HUES64 (cell line): ENCODE measurements around the gene MCAM.
A peak's percentile ranks its signal among the peaks of the same experiment; 100 is the strongest.

Experiments
- H3K27ac ChIP-seq: 2 replicates; pipeline ENCODE4 v1.7.0; 2013; ENCODE audit warnings: low read depth, low read length, inconsistent platforms
- H3K27me3 ChIP-seq: 2 replicates; pipeline ENCODE4 v1.6.1; 2013; ENCODE audit warnings: mild to moderate bottlenecking, low read length; ENCODE audit not compliant: insufficient read depth
- H3K36me3 ChIP-seq: 2 replicates; pipeline ENCODE4 v1.6.1; 2013; ENCODE audit warnings: mild to moderate bottlenecking, low read length; ENCODE audit not compliant: insufficient read depth
- H3K4me1 ChIP-seq: 2 replicates; pipeline ENCODE4 v1.6.1; 2013; ENCODE audit warnings: mild to moderate bottlenecking, low read length, moderate library complexity; ENCODE audit not compliant: insufficient read depth
- H3K4me3 ChIP-seq: 2 replicates; pipeline ENCODE4 v1.5.1; 2013; ENCODE audit warnings: mild to moderate bottlenecking, low read length, moderate library complexity
- H3K9ac ChIP-seq: 2 replicates; pipeline ENCODE4 v1.6.1; 2013; ENCODE audit warnings: mild to moderate bottlenecking, low read depth, low read length
- H3K9me3 ChIP-seq: 2 replicates; pipeline ENCODE4 v1.6.1; 2013; ENCODE audit warnings: low read depth, low read length; ENCODE audit not compliant: insufficient read depth
- WGBS: fragments of 150-250, 120-280 bp; methylation state at CpG from one replicate; pipeline ENCODE4 v1.1.7; 2013; ENCODE audit warnings: missing lambda C conversion rate; 5-methylcytosine and 5-hydroxymethylcytosine counted together

Gene MCAM

GRCh38 chr11:119336744-119337469, 20.0 kb upstream of the MCAM start:
- Histone ChIP-seq H3K4me3 (peak overlapping the region; percentile 59), H3K36me3 (peaks cover 11% of the 10 kb centered on the region), H3K9ac (peak overlapping the region; percentile 54), H3K4me1 (peaks cover 34% of the 10 kb centered on the region), H3K27ac (peak overlapping the region; percentile 86; the same call in 1 of the 2 replicates), H3K27me3 (peaks cover 32% of the 10 kb centered on the region), H3K9me3 (no peaks in the 10 kb centered on the region)
- WGBS = 89% methylated on average over 9 of the region's 9 CpGs

GRCh38 chr11:119335655-119336543, 19.0 kb upstream of the MCAM start:
- Histone ChIP-seq H3K27ac (no peak overlapping the region), H3K27me3 (peaks cover 22% of the 10 kb centered on the region), H3K36me3 (peaks cover 11% of the 10 kb centered on the region), H3K9me3 (no peaks in the 10 kb centered on the region), H3K4me3 (peak overlapping the region; percentile 84), H3K4me1 (peaks cover 28% of the 10 kb centered on the region), H3K9ac (no peak overlapping the region)
- 91% methylated on average over 30 of the region's 30 CpGs for whole genome bisulfite sequencing

GRCh38 chr11:119335091-119335654, 18.2 kb upstream of the MCAM start:
- H3K27ac ChIP-seq = no peak overlapping the region
- H3K4me3 ChIP-seq = peak overlapping the region; percentile 84
- 83% methylated on average over 15 of the region's 15 CpGs for WGBS
- no peaks in the 10 kb centered on the region for H3K9me3 ChIP-seq
- H3K4me1 ChIP-seq = peaks cover 27% of the 10 kb centered on the region
- H3K36me3 ChIP-seq = peaks cover 11% of the 10 kb centered on the region
- H3K27me3 ChIP-seq = peaks cover 15% of the 10 kb centered on the region
- H3K9ac ChIP-seq = peak overlapping the region; percentile 84

- Histone ChIP-seq H3K4me1 (peaks cover 27% of the 10 kb centered on the region), H3K36me3 (peaks cover 11% of the 10 kb centered on the region), H3K9me3 (no peaks in the 10 kb centered on the region), H3K27me3 (peaks cover 7% of the 10 kb centered on the region), H3K27ac (peak within 1 kb of the TSS; percentile 87), H3K4me3 (peak within 1 kb of the TSS; percentile 84), H3K9ac (peak within 1 kb of the TSS; percentile 84)
- under 1% methylated on average over 54 of the region's 54 CpGs for WGBS
These were observed 17.4 kb upstream of the MCAM start, which contains the start of gene RNF26 for GRCh38 chr11:119334174-119334930. Gene RNF26 (plus strand): TSS chr11:119334527. CDS start chr11:119335123, 596 bp downstream.

GRCh38 chr11:119332111-119332765, 15.3 kb upstream of the MCAM start:
- H3K27me3 ChIP-seq = no peaks in the 10 kb centered on the region; the same call in 1 of the 2 replicates
- no peak overlapping the region for H3K27ac ChIP-seq
- H3K4me3 ChIP-seq = no peak overlapping the region
- H3K9ac ChIP-seq = no peak overlapping the region
- H3K4me1 ChIP-seq = peaks cover 11% of the 10 kb centered on the region; the same call in 1 of the 2 replicates
- 82% methylated on average over 4 of the region's 4 CpGs for WGBS
- peaks cover 11% of the 10 kb centered on the region for H3K36me3 ChIP-seq
- no peaks in the 10 kb centered on the region for H3K9me3 ChIP-seq

GRCh38 chr11:119330237-119330636, 13.3 kb upstream of the MCAM start:
- Histone ChIP-seq H3K27ac (no peak overlapping the region), H3K4me3 (no peak overlapping the region), H3K4me1 (peaks cover 4% of the 10 kb centered on the region; the same call in 1 of the 2 replicates), H3K9me3 (no peaks in the 10 kb centered on the region), H3K36me3 (no peaks in the 10 kb centered on the region), H3K9ac (no peak overlapping the region), H3K27me3 (no peaks in the 10 kb centered on the region; the same call in 1 of the 2 replicates)
- 78% methylated on average over 1 of the region's 1 CpG for whole genome bisulfite sequencing

GRCh38 chr11:119329320-119329719, 12.4 kb upstream of the MCAM start:
- Histone ChIP-seq H3K36me3 (no peaks in the 10 kb centered on the region), H3K9ac (no peak overlapping the region), H3K4me1 (no peaks in the 10 kb centered on the region), H3K27me3 (no peaks in the 10 kb centered on the region; the same call in 1 of the 2 replicates), H3K4me3 (no peak overlapping the region), H3K27ac (no peak overlapping the region), H3K9me3 (no peaks in the 10 kb centered on the region)
- WGBS = 89% methylated on average over 2 of the region's 2 CpGs

GRCh38 chr11:119324189-119324588, 7.3 kb upstream of the MCAM start:
- Histone ChIP-seq H3K27ac (no peak overlapping the region), H3K4me1 (peaks cover 17% of the 10 kb centered on the region), H3K9ac (no peak overlapping the region), H3K9me3 (no peaks in the 10 kb centered on the region), H3K36me3 (no peaks in the 10 kb centered on the region), H3K4me3 (no peak overlapping the region), H3K27me3 (no peaks in the 10 kb centered on the region; the same call in 1 of the 2 replicates)
- WGBS = 89% methylated on average over 4 of the region's 4 CpGs

- no peaks in the 10 kb centered on the region for H3K9me3 ChIP-seq
- H3K36me3 ChIP-seq = no peaks in the 10 kb centered on the region
- H3K4me1 ChIP-seq = peaks cover 23% of the 10 kb centered on the region
- 43% methylated on average over 8 of the region's 8 CpGs for WGBS
- H3K27ac ChIP-seq = no peak overlapping the region
- H3K4me3 ChIP-seq = no peak overlapping the region
- no peak overlapping the region for H3K9ac ChIP-seq
- H3K27me3 ChIP-seq = no peaks in the 10 kb centered on the region
These were observed 6.7 kb upstream of the MCAM start for GRCh38 chr11:119323532-119324033.
